Lung (tissue), 12 donors: ENCODE measurements around the gene UBE2N. TPM values are rescaled to one million over a fixed set of nuclear protein-coding genes. Genes with fewer than 3 reads are reported as not detected.
A peak's percentile ranks its signal among the peaks of the same experiment; 100 is the strongest.

Source experiments
- ATAC-seq: fragments of 200-7000 bp; cut with Tn5 transposase; one replicate; pipeline ENCODE4 v1.9.1; 2020; ENCODE audit warnings: moderate number of reproducible peaks; ENCODE audit not compliant: insufficient read depth, low FRiP score
- DNase-seq, 3 donors: peaks; one replicate each; pipeline ENCODE4 v3.0.0-alpha.2; 2013 to 2017
- H3K27ac ChIP-seq, 2 donors: one replicate each; pipeline ENCODE4 v1.5.1; 2013; ENCODE audit warnings: mild to moderate bottlenecking in 2 of 2, moderate library complexity in 2 of 2, control low read depth in 1 of 2, inconsistent platforms in 1 of 2, low read depth in 1 of 2, low read length in 1 of 2
- H3K27me3 ChIP-seq, 3 donors: one replicate each; pipeline ENCODE4 v1.5.1; 2013; ENCODE audit warnings: low read length in 2 of 3; ENCODE audit not compliant: control insufficient read depth in 3 of 3, insufficient read depth in 3 of 3
- H3K36me3 ChIP-seq, 4 donors: one replicate each; pipeline ENCODE4 v1.5.1; 2013; ENCODE audit warnings: low read length in 4 of 4, mild to moderate bottlenecking in 1 of 4, moderate library complexity in 1 of 4; ENCODE audit not compliant: control insufficient read depth in 4 of 4, insufficient read depth in 4 of 4
- H3K4me1 ChIP-seq, 5 donors: one replicate each; pipeline ENCODE4 v1.5.1; 2013; ENCODE audit warnings: low read length in 5 of 5, mild to moderate bottlenecking in 2 of 5, moderate library complexity in 1 of 5; ENCODE audit not compliant: control insufficient read depth in 5 of 5, insufficient read depth in 5 of 5
- H3K4me3 ChIP-seq: one replicate; pipeline ENCODE4 v1.5.1; 2013; ENCODE audit warnings: mild to moderate bottlenecking, control low read depth, moderate library complexity
- H3K9ac ChIP-seq, 2 donors: one replicate each; pipeline ENCODE4 v1.5.1; 2013; ENCODE audit warnings: low read length in 2 of 2, control low read depth in 1 of 2; ENCODE audit not compliant: insufficient read depth in 1 of 2
- H3K9me3 ChIP-seq, 4 donors: one replicate each; pipeline ENCODE4 v1.5.1; 2013; ENCODE audit warnings: low read length in 3 of 4, mild to moderate bottlenecking in 1 of 4, moderate library complexity in 1 of 4; ENCODE audit not compliant: control insufficient read depth in 4 of 4, insufficient read depth in 3 of 4
- CTCF ChIP-seq: IDR thresholded peaks from 2 replicates; pipeline ENCODE4 v1.5.1; 2012; ENCODE audit warnings: mild to moderate bottlenecking; ENCODE audit errors: control extremely low read depth, extremely low read depth
- WGBS, 2 donors: extraction: QIAGEN DNeasy Blood & Tissue Kit; methylation state at CpG; one replicate each; pipeline ENCODE4 v1.1.7; 2013; 5-methylcytosine and 5-hydroxymethylcytosine counted together
- polyA plus RNA-seq, 2 donors: library from polyadenylated mRNA; stranded (reverse); fragments of 200-250 nt; gene quantifications; one replicate each; pipeline ENCODE4 v1.2.1, GENCODE V29; 2013
- total RNA-seq, 2 donors: library from RNA; depleted of rRNA in 1 of 2; stranded (reverse); fragments of >200 nt in 1 of 2; gene quantifications; one replicate each; pipeline ENCODE4 v1.2.1, GENCODE V29; 2014 to 2021
- donor health status: control.
- donor health status: control.
- donor health status: Bipolar disorder and iron deficiency.
- donor health status: healthy.
- donor health status: DM: yes; HTN: yes; CAD: no.

The UBE2N gene
- total and polyA plus RNA-seq, 4 donors = 65.1 to 89.4 (median 79.8) TPM

GRCh38 chr12:93365616-93366405, 75.9 kb downstream of the UBE2N start:
- peaks cover 0 to 14% (median 0%) of the 10 kb centered on the region in 5 donors for H3K4me1 ChIP-seq
- no peaks in the 10 kb centered on the region for H3K9me3 ChIP-seq
- H3K9ac ChIP-seq = no peak overlapping the region
- 73 to 77% methylated on average over 7 of the region's 7 CpGs for WGBS, 2 donors
- H3K27me3 ChIP-seq = no peaks in the 10 kb centered on the region
- TF ChIP-seq CTCF = no peak
- ATAC-seq = no peak
- DNase-seq = no peak
- no peak overlapping the region for H3K4me3 ChIP-seq
- H3K27ac ChIP-seq = no peak overlapping the region
- H3K36me3 ChIP-seq = no peaks in the 10 kb centered on the region

- H3K36me3 ChIP-seq = no peaks in the 10 kb centered on the region
- H3K9me3 ChIP-seq = no peaks in the 10 kb centered on the region
- peaks cover 0 to 17% (median 0%) of the 10 kb centered on the region in 5 donors for H3K4me1 ChIP-seq
- 40 to 56% methylated on average over 3 of the region's 3 CpGs for WGBS, 2 donors
- ATAC-seq (no peak), DNase-seq (no peak)
- H3K9ac ChIP-seq = no peak overlapping the region
- H3K4me3 ChIP-seq = no peak overlapping the region
- H3K27me3 ChIP-seq = no peaks in the 10 kb centered on the region
- H3K27ac ChIP-seq = no peak overlapping the region
- no peak for TF ChIP-seq CTCF
Observed at GRCh38 chr12:93363841-93364297, 77.9 kb downstream of the UBE2N start.

DNA sequence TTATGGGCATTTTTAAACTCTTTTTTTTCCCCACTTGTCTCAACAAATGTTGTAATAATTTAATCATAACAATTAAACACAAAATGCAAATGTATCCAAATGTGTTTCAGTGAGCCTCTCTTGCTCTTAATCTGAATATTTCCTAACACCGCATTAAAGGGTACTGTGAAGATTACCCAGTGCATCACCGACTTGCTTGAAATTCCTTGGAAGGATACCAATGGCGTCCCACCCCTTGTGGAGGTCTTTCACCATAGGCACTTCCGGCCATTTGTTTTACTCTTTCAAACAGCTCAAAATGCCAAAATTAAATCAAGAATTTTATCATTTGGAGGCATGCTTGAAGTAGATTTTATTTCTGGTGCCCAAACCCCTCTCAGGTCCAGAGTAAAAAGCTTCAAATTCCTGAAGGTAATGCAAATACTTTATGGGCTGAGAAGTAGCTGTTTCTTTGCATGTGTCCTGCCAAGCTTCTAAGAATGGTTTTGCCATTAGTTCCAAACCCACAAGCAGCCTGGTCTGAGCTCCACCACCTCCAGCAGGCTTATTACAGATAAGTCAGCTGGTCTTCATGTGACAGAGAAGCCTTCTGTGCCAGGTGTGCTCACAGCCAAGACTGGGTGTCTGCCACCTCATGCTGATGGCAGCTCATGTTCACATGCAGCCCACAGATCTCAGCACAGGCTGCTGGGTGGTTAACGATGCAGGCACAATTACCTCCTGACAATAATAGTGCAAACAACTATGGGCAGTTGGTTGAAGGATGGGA, 80.4 kb downstream of the UBE2N start:
- no peaks in the 10 kb centered on the region for H3K36me3 ChIP-seq
- 63 to 81% methylated on average over 5 of the region's 5 CpGs for WGBS, 2 donors
- ATAC-seq (no peak), DNase-seq (peak in 1 of 3 donors; percentile 34)
- H3K9ac ChIP-seq = no peak overlapping the region
- TF ChIP-seq CTCF = no peak
- H3K9me3 ChIP-seq = no peaks in the 10 kb centered on the region
- H3K4me3 ChIP-seq = no peak overlapping the region
- H3K4me1 ChIP-seq = peaks cover 0 to 17% (median 0%) of the 10 kb centered on the region in 5 donors
- H3K27ac ChIP-seq = peak overlapping the region in 1 of 2 donors; percentile 70
- no peaks in the 10 kb centered on the region for H3K27me3 ChIP-seq
